Neural cell (in vitro differentiated cells): Measurements from ENCODE around the gene ABCC3. TPM values are rescaled to one million over a fixed set of nuclear protein-coding genes. Genes with fewer than 3 reads are reported as not detected.

ENCODE experiments used
- H2AFZ ChIP-seq: fragments of 200-600, 300-800 bp; sonication (generic), shearing (Covaris generic); 2 replicates; pipeline ENCODE4 v1.6.0; 2014; ENCODE audit warnings: low read depth, mild to moderate bottlenecking, antibody characterized with exemption, low read length, moderate library complexity
- H3F3A ChIP-seq: fragments of 200-600 bp; shearing (Covaris generic); 2 replicates; pipeline ENCODE4 v1.6.1; 2016; ENCODE audit warnings: mild to moderate bottlenecking, moderate library complexity, mixed read lengths, antibody characterized with exemption, low read length; ENCODE audit not compliant: insufficient read depth, poor library complexity, severe bottlenecking
- H3K27ac ChIP-seq: fragments of 200-600, 300-800 bp; sonication (generic), shearing (Covaris generic); 2 replicates; pipeline ENCODE4 v1.5.1; 2014; ENCODE audit warnings: mild to moderate bottlenecking, low read length, moderate library complexity
- H3K27me3 ChIP-seq: fragments of 300-800, 200-600 bp; sonication (generic), shearing (Covaris generic); 2 replicates; pipeline ENCODE4 v1.6.0; 2014; ENCODE audit warnings: mild to moderate bottlenecking, low read depth, low read length, moderate library complexity; ENCODE audit not compliant: insufficient read depth
- H3K36me3 ChIP-seq: fragments of 300-800, 200-600 bp; sonication (generic), shearing (Covaris generic); 2 replicates; pipeline ENCODE4 v1.5.1; 2014; ENCODE audit warnings: mild to moderate bottlenecking, antibody characterized with exemption, low read length, moderate library complexity; ENCODE audit not compliant: insufficient read depth
- H3K4me2 ChIP-seq: fragments of 300-800, 200-600 bp; sonication (generic), shearing (Covaris generic); 2 replicates; pipeline ENCODE4 v1.6.0; 2014; ENCODE audit warnings: mild to moderate bottlenecking, low read length
- H3K4me3 ChIP-seq: fragments of 300-800, 200-600 bp; sonication (generic), shearing (Covaris generic); 2 replicates; pipeline ENCODE4 v1.5.1; 2014; ENCODE audit warnings: mild to moderate bottlenecking, low read length, moderate library complexity
- H3K79me2 ChIP-seq: fragments of 200-600 bp; shearing (Covaris generic); replicated peaks from 2 replicates; pipeline ENCODE4 v1.6.0; 2014; ENCODE audit warnings: mild to moderate bottlenecking, low read length, moderate library complexity; ENCODE audit not compliant: insufficient read depth
- H3K9ac ChIP-seq: fragments of 300-800, 200-600 bp; sonication (generic), shearing (Covaris generic); 2 replicates; pipeline ENCODE4 v1.6.1; 2016; ENCODE audit warnings: mild to moderate bottlenecking, low read length, mixed read lengths
- H3K9me2 ChIP-seq: fragments of 200-600 bp; shearing (Covaris generic); 2 replicates; pipeline ENCODE4 v1.6.1; 2016; ENCODE audit warnings: mild to moderate bottlenecking, low read length, mixed read lengths; ENCODE audit not compliant: insufficient read depth
- H3K9me3 ChIP-seq: fragments of 200-600, 300-800 bp; sonication (generic), shearing (Covaris generic); 2 replicates; pipeline ENCODE4 v1.6.1; 2016; ENCODE audit warnings: mild to moderate bottlenecking, mixed run types, low read length, moderate library complexity, mixed read lengths
- H4K20me1 ChIP-seq: fragments of 200-600 bp; shearing (Covaris generic); 2 replicates; pipeline ENCODE4 v1.6.1; 2016; ENCODE audit warnings: mild to moderate bottlenecking, mixed run types; ENCODE audit not compliant: insufficient read depth
- CTCF ChIP-seq: fragments of 450-650 bp; IDR thresholded peaks from 2 replicates; pipeline ENCODE4 v1.5.1; 2014; ENCODE audit warnings: antibody characterized with exemption, mild to moderate bottlenecking, moderate library complexity; ENCODE audit not compliant: poor library complexity, severe bottlenecking
- EP300 ChIP-seq: fragments of 450-650 bp; conservative IDR thresholded peaks from 2 replicates; pipeline ENCODE4 v1.6.1; 2014; ENCODE audit warnings: antibody characterized with exemption, mild to moderate bottlenecking, moderate library complexity; ENCODE audit not compliant: poor library complexity, severe bottlenecking
- EZH2 ChIP-seq: fragments of 200-600, 300-800 bp; shearing (Covaris generic), sonication (generic); IDR thresholded peaks from 2 replicates; pipeline ENCODE4 v1.6.1; 2014; ENCODE audit warnings: antibody characterized with exemption, low read length, borderline replicate concordance, mild to moderate bottlenecking; ENCODE audit not compliant: insufficient read depth, poor library complexity, severe bottlenecking
- MXI1 ChIP-seq: fragments of 450-650 bp; conservative IDR thresholded peaks from 2 replicates; pipeline ENCODE4 v1.6.1; 2014; ENCODE audit warnings: antibody characterized with exemption, mild to moderate bottlenecking; ENCODE audit not compliant: poor library complexity, severe bottlenecking
- POLR2AphosphoS5 ChIP-seq: IDR thresholded peaks from 2 replicates; pipeline ENCODE4 v1.6.1; 2012
- RAD21 ChIP-seq: fragments of 450-650 bp; conservative IDR thresholded peaks from 2 replicates; pipeline ENCODE4 v1.6.1; 2014; ENCODE audit warnings: antibody characterized with exemption, mild to moderate bottlenecking, moderate library complexity
- REST ChIP-seq: IDR thresholded peaks from 2 replicates; pipeline ENCODE4 v1.6.1; 2012; ENCODE audit warnings: borderline replicate concordance
- SMC3 ChIP-seq: fragments of 450-650 bp; conservative IDR thresholded peaks from 2 replicates; pipeline ENCODE4 v1.6.1; 2014; ENCODE audit warnings: antibody characterized with exemption, mild to moderate bottlenecking, moderate library complexity; ENCODE audit not compliant: poor library complexity
- TAF1 ChIP-seq: IDR thresholded peaks from 2 replicates; pipeline ENCODE4 v1.6.1; 2012; ENCODE audit warnings: low read depth
- polyA plus RNA-seq: library from polyadenylated mRNA; depleted of rRNA; stranded (reverse); fragments of >200 nt; gene quantifications from 2 replicates; pipeline ENCODE4 v1.2.3, GENCODE V29; 2014

ABCC3 gene
- polyA plus RNA-seq, 1 donor from 2014 or later, result not detected

GRCh38 chr17:50642722-50643656 lies 8.3 kb downstream of the ABCC3 start:
- Histone ChIP-seq H3F3A (no peaks in the 10 kb centered on the region), H3K4me2 (no peak overlapping the region), H3K27me3 (no peaks in the 10 kb centered on the region), H3K36me3 (no peaks in the 10 kb centered on the region), H3K9ac (no peak overlapping the region), H2AFZ (no peak overlapping the region), H3K27ac (no peak overlapping the region), H3K9me3 (no peaks in the 10 kb centered on the region), H3K4me3 (no peak overlapping the region), H4K20me1 (no peaks in the 10 kb centered on the region), H3K79me2 (no peaks in the 10 kb centered on the region), H3K9me2 (no peaks in the 10 kb centered on the region)
- TF ChIP-seq EZH2, result no peak
- no peak for TF ChIP-seq REST
- no peak for TF ChIP-seq MXI1
- TF ChIP-seq RAD21, result no peak
- TF ChIP-seq SMC3, result no peak

- no peaks in the 10 kb centered on the region for H3K9me2 ChIP-seq
- H3K36me3 ChIP-seq, result no peaks in the 10 kb centered on the region
- no peak overlapping the region for H2AFZ ChIP-seq
- no peak overlapping the region for H3K4me3 ChIP-seq
- no peak overlapping the region for H3K4me2 ChIP-seq
- H3K27me3 ChIP-seq, result no peaks in the 10 kb centered on the region
- H3F3A ChIP-seq, result no peaks in the 10 kb centered on the region
- no peaks in the 10 kb centered on the region for H3K79me2 ChIP-seq
- H3K9ac ChIP-seq, result no peak overlapping the region
- H4K20me1 ChIP-seq, result no peaks in the 10 kb centered on the region
- no peak for TF ChIP-seq TAF1
- no peak for TF ChIP-seq RAD21
- no peak for TF ChIP-seq POLR2AphosphoS5
- no peak for TF ChIP-seq EP300
- no peak for TF ChIP-seq MXI1
- TF ChIP-seq SMC3, result no peak
- TF ChIP-seq REST, result no peak
- TF ChIP-seq EZH2, result no peak
- TF ChIP-seq CTCF, result no peak
- H3K27ac ChIP-seq, result no peak overlapping the region
- no peaks in the 10 kb centered on the region for H3K9me3 ChIP-seq
These were observed 11.3 kb downstream of the ABCC3 start for GRCh38 chr17:50645748-50646682.
